Breast epithelium (tissue), 3 donors: ENCODE measurements around the gene UACA.

Experiments used
- POLR2A ChIP-seq: fragments of 450-650 bp; IDR thresholded peaks from one replicate; pipeline ENCODE4 v1.6.1; 2016; ENCODE audit warnings: antibody characterized with exemption, mild to moderate bottlenecking, moderate library complexity
- TF ChIP-seq, protein P1 (sequence below), 3 donors: fragments of 450-650 bp; IDR thresholded peaks; one replicate each; pipeline ENCODE4 v1.5.1; 2016 to 2017; ENCODE audit warnings: antibody characterized with exemption in 3 of 3, mild to moderate bottlenecking in 3 of 3, moderate library complexity in 3 of 3

DNA sequence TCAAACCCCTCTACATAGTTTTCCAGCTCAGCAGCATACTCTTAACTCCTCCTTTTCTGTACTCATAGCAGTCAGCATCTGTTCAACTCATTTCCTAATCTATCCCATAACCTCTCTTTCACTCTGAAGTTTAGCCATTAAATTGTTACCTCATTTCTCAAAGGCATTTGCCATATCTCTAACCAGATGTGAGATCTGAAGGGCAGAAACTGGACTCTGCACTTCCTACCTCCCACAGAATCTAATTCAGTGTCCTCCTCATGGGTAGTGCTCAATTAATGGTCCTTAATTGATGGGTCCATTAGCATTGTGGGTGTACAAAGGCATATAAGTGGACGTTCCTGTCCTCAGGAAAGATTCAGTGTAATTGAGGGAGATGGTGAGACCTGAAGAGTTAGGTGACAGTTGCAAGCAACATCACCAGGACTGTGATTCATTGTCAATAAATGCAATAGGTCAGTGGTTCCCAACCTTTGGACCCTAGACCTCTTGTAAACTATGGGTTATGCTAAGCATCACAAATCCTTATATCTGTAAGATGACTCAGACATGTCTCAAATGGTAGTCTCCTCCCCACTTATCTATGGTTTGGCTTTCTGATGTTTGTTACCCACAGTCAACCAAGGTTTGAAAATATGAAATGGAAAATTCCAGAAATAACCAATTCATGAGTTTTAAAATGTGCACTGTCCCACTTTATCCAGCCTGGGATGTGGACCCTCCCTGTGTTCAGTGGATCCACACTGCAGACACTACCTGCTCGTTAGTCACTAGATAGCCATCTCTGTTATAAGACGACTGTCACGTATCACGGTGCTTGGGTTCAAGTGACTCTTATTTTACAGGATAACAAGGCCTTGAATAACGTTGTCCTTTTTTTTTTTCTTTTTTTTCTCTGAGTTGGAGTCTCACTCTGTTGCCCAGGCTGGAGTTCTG is 25.0 kb upstream of the UACA start:
- TF ChIP-seq, protein P1, sequence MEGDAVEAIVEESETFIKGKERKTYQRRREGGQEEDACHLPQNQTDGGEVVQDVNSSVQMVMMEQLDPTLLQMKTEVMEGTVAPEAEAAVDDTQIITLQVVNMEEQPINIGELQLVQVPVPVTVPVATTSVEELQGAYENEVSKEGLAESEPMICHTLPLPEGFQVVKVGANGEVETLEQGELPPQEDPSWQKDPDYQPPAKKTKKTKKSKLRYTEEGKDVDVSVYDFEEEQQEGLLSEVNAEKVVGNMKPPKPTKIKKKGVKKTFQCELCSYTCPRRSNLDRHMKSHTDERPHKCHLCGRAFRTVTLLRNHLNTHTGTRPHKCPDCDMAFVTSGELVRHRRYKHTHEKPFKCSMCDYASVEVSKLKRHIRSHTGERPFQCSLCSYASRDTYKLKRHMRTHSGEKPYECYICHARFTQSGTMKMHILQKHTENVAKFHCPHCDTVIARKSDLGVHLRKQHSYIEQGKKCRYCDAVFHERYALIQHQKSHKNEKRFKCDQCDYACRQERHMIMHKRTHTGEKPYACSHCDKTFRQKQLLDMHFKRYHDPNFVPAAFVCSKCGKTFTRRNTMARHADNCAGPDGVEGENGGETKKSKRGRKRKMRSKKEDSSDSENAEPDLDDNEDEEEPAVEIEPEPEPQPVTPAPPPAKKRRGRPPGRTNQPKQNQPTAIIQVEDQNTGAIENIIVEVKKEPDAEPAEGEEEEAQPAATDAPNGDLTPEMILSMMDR (IDR thresholded peaks at IDR 0.05), result no peak
- TF ChIP-seq POLR2A, result no peak
